GM19463 (cell line): ENCODE measurements around the gene GLG1.
A peak's percentile ranks its signal among the peaks of the same experiment; 100 is the strongest.

Source experiments
- ATAC-seq: cut with Tn5 transposase; IDR thresholded peaks from one replicate; pipeline ENCODE4 v1.9.1; 2021; ENCODE audit warnings: mild to moderate bottlenecking, moderate library complexity; ENCODE audit not compliant: unreplicated experiment

GLG1 gene

DNA sequence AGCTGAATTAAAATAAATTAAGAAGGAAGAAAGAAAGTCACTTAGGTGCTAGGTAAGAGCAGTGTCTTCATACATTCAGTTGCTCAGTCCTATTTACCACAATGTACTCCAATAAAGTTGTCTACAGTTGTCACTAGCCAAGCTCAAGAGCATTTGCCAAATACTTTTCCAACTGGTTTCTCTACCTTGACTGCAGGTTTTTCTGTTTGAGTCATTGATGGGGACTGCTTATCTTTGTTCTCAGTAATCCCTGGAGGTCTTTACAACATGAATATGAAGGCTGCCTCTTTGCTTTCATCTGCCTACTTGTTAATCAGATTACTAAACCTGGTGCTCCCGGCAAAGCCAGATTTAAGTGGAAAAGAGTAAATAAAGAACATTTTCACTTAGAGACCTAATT is 121.0 kb downstream of the GLG1 start:
- no peak for ATAC-seq

DNA sequence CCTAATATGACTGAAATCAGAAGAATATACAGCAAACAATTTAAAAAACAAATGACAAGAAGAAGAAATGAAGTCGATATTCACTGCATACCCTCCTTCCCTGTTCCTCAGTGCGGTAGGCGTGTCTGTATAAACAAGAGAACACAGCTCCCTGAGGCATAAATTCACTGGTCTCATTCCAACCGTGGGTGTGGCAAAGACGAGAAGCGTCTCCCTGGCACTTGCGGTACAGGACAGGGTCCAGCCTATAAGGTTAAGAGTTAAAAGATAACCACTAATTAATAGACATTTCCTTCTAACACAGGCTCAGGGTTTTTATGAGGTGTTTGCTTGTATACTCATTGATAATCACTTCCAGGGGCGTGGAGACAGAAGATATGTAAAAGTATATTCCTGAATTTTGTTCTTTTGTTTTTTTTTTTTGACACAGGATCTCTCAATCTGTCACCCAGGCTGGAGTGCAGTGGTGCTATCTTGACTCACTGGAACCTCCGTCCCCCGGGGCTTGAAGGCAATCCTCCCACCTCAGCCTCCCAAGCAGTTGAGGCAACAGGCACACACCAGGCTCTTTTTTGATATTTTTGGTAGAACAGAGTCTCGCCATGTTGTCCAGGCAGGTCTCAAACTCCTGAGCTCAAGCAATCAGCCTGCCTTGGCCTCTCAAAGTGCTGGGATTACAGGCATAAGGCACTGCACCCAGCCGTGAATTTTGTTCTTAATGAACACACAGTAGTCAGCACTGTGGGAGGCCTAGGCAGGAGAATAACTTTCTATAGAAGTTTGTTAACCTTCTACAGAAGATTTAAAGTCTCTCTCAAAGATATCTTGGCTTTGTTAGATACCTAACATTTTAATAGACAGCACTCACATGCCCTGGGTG is 126.5 kb downstream of the GLG1 start:
- no peak for ATAC-seq

- ATAC-seq: no peak
Observed at GRCh38 chr16:74477226-74477625, 129.7 kb downstream of the GLG1 start.

DNA sequence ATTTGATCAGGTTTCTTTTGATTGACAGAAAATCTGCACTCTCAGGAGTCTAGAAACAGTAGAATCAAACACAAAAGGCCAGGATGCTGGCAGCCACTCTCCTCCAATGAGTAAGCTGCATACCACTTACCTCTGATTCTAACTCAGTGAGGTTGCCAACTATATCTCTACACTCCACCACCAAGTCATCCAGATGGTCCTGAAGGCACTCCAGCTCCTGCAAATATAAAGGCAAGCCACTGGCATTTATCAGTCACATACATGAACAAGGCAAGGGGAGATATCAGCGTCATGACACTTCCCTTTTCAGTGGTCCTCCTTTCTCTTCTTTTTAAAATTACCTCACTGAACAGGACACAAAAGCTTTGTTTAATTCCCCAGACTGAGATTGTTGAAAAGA is 132.5 kb downstream of the GLG1 start:
- no peak for ATAC-seq

- ATAC-seq: no peak
Observed at GRCh38 chr16:74472540-74472939, 134.4 kb downstream of the GLG1 start.

DNA sequence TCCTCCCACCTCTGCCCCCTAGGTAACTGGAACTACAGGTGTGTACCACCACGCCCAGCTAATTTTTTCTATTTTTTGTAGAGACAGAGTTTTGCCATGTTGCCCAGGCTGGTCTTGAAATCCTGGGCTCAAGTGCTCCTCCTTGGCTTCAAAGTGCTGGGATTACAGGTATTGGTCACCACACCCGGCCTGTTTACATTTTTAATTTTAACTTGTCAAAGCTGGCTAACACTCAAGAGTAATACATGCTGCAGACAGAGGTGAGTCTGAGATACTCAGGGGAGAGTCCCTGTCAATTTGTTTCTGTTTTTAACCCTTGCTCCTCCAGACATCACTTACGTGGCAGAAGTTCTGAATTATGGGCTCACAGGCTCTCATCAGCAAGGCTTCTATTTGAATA is 134.9 kb downstream of the GLG1 start:
- no peak for ATAC-seq

DNA sequence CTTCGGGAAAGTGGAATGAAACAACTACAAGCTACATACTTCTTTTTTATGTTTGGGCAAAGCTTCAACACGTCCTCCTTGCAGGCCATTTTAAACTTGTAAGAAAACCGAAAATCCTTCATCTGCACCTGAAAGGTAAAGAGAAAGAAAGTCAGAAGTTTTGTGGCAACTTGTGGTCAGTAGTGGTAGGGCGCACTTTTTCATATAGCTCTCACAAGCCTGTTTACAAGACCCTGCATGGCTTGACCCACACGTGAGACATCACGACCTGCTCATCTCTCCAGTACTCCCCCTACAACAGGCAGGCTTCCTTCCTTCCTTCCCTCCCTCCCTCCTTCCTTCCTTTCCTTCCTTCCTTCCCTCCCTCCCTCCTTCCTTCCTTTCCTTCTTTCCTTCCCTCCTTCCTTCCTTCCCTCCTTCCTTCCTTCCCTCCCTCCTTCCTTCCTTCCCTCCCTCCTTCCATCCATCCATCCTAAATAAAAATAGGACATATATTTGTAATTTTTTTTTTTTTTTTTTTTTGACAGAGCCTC is 136.9 kb downstream of the GLG1 start:
- no peak for ATAC-seq

- ATAC-seq: no peak
Observed at GRCh38 chr16:74468807-74469525, 137.9 kb downstream of the GLG1 start.

- ATAC-seq: no peak
Observed at GRCh38 chr16:74466872-74467271, 140.0 kb downstream of the GLG1 start.

GRCh38 chr16:74465851-74466685 is 140.8 kb downstream of the GLG1 start:
- no peak for ATAC-seq

- no peak for ATAC-seq
Observed at GRCh38 chr16:74465281-74465680, 141.6 kb downstream of the GLG1 start.

- ATAC-seq: peak; percentile 67
Observed at GRCh38 chr16:74463888-74464287, 143.0 kb downstream of the GLG1 start.

- ATAC-seq: no peak
Observed at GRCh38 chr16:74462361-74462760, 144.6 kb downstream of the GLG1 start.

- no peak for ATAC-seq
Observed at GRCh38 chr16:74461826-74462225, 145.1 kb downstream of the GLG1 start.

- no peak for ATAC-seq
Observed at GRCh38 chr16:74460542-74460941, 146.4 kb downstream of the GLG1 start.

DNA sequence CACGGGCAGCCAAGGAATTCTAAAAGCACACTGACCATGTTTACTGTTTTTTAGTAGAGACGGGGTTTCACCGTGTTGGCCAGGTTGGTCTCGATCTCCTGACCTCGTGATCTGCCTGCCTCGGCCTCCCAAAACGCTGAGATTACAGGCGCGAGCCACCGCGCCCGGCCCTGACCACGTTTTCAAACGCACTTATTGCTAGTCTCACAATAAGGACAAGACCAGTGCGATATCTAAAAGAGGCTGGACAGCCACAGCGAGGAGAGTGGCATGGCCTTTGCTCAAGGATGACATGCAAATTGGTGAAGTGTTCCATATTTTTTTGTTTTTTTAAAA is 150.7 kb downstream of the GLG1 start:
- no peak for ATAC-seq

DNA sequence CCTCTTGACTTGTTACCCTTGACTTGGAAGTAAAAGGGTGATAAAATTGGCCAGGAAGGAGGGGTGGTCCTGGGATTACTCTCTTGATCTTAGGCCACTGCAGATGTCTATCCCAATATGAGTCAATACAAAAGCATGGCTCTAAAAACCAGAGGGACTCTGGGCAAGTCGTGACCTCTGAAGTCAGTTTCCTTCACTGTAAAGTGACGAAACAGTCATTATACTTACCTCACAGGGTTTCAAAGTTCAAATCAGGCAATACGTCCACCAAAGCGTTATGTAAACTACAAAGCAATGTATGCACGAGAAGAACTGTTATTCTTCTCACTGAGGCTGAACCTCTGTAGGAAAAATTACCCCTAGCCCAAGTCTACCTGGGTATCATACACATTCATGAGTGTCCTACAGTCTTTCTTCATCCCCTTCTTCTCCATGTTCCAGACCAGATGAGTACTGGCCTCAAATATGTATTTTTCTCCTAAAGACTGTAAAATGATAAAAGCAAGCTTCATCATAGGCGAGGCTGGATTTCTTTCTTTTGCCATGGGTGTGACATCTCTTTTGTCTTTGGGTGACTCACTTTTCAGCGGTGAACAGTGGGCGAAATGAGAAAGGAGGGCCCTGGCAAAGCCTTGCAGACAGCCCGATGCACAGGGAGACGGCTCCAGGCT is 151.2 kb downstream of the GLG1 start:
- ATAC-seq: no peak

DNA sequence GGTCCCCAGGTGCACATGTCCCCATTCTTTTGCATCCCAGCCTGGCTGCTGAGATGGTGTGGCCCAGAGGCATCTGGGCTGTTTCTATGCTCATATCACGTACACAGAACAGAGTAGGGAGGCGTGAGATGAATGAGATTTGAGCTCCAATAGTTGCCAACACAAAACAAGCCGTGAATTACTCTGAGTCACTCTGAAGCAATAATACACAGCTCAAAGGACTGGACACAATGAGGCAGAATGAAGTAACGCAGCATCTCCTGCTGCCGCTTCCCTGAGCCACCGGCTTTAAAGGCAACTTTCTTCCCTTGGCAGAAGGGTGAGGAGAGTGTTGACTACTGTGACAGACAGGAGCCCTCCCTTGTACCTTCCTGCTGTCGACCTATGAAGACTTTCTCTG is 151.7 kb downstream of the GLG1 start:
- ATAC-seq: no peak

- peak; percentile 89 for ATAC-seq
Observed at GRCh38 chr16:74451951-74452758, 154.8 kb downstream of the GLG1 start.
